ENCODE data around the gene SMOC1.

Gene SMOC1

GRCh38 chr14:70049605-70050004 is 170.4 kb downstream of the SMOC1 start:
- no peak overlapping the region for H3K4me3 ChIP-seq (ENCODE audit: low read depth, low read length)
- TF ChIP-seq CTCF (IDR thresholded peaks at IDR 0.05; ENCODE audit: low read depth, low read length): no peak

- no peak overlapping the region for H3K4me3 ChIP-seq (ENCODE audit: low read depth, low read length)
- no peak for TF ChIP-seq CTCF (IDR thresholded peaks at IDR 0.05; ENCODE audit: low read depth, low read length)
These were observed 170.9 kb downstream of the SMOC1 start for GRCh38 chr14:70050136-70050535.

GRCh38 chr14:70052990-70053389 is 173.8 kb downstream of the SMOC1 start:
- TF ChIP-seq CTCF (IDR thresholded peaks at IDR 0.05; ENCODE audit: low read depth, low read length): no peak
- no peak overlapping the region for H3K4me3 ChIP-seq (ENCODE audit: low read depth, low read length)

GRCh38 chr14:70057519-70058136 is 178.4 kb downstream of the SMOC1 start:
- TF ChIP-seq CTCF (IDR thresholded peaks at IDR 0.05; ENCODE audit: low read depth, low read length): no peak

GRCh38 chr14:70059545-70059944 is 180.3 kb downstream of the SMOC1 start:
- H3K4me3 ChIP-seq (ENCODE audit: low read depth, low read length): no peak overlapping the region
- TF ChIP-seq CTCF (IDR thresholded peaks at IDR 0.05; ENCODE audit: low read depth, low read length): no peak

More at GRCh38 chr14:70057519-70058136, 178.4 kb downstream of the SMOC1 start:
- H3K4me3 ChIP-seq (ENCODE audit: low read depth, low read length): no peak overlapping the region

- no peak for TF ChIP-seq CTCF (IDR thresholded peaks at IDR 0.05; ENCODE audit: low read depth, low read length)
- H3K4me3 ChIP-seq (ENCODE audit: low read depth, low read length): no peak overlapping the region
These were observed 181.9 kb downstream of the SMOC1 start for GRCh38 chr14:70061108-70061507.

GRCh38 chr14:70064136-70064865 is 185.1 kb downstream of the SMOC1 start:
- TF ChIP-seq CTCF (IDR thresholded peaks at IDR 0.05; ENCODE audit: low read depth, low read length): no peak
- H3K4me3 ChIP-seq (ENCODE audit: low read depth, low read length): no peak overlapping the region
